ENCODE data around the gene KIF26B. TPM values are rescaled to one million over a fixed set of nuclear protein-coding genes. Genes with fewer than 3 reads are reported as not detected.

Gene KIF26B
- polyA plus RNA-seq, 2 of the 4 experiments (the other 2 are of a cell fraction) = 0.01 to 0.04 TPM

- no peak for TF ChIP-seq TFCP2L1 (CRISPR knock-in tag; IDR thresholded peaks at IDR 0.05)
- TF ChIP-seq POLR2A (IDR thresholded peaks at IDR 0.05; ENCODE audit: low read length) = no peak
- TF ChIP-seq CEBPB (IDR thresholded peaks at IDR 0.05) = no peak
These were observed 136.1 kb downstream of the KIF26B start (continued) for GRCh38 chr1:245290836-245291235.

GRCh38 chr1:245291351-245291750, 136.6 kb downstream of the KIF26B start:
- H3K4me2 ChIP-seq = no peak overlapping the region
- FAIRE-seq = no peak
- no peak for TF ChIP-seq EHMT2 (IDR thresholded peaks at IDR 0.05; ENCODE audit: low read depth)
- no peak for TF ChIP-seq NPAS2 (CRISPR knock-in tag; IDR thresholded peaks at IDR 0.05; ENCODE audit: borderline replicate concordance)
- TF ChIP-seq HOXB5 (CRISPR knock-in tag; IDR thresholded peaks at IDR 0.05) = no peak
- TF ChIP-seq CBX2 (IDR thresholded peaks at IDR 0.05; ENCODE audit: borderline replicate concordance, low read depth) = no peak
- no peak for TF ChIP-seq PBX3 (IDR thresholded peaks at IDR 0.05)
- no peak for TF ChIP-seq CHD4 (IDR thresholded peaks at IDR 0.05; ENCODE audit: borderline replicate concordance)
- no peak for TF ChIP-seq CBX8 (IDR thresholded peaks at IDR 0.05)
- no peak for TF ChIP-seq ZSCAN20 (CRISPR knock-in tag; IDR thresholded peaks at IDR 0.05)
- no peak for TF ChIP-seq EP300 (IDR thresholded peaks at IDR 0.05)
- no peak for TF ChIP-seq NR3C1 (IDR thresholded peaks at IDR 0.05)
- no peak for TF ChIP-seq E2F6 (IDR thresholded peaks at IDR 0.05; ENCODE audit: borderline replicate concordance, low read depth)
- TF ChIP-seq ZNF302 (CRISPR knock-in tag; IDR thresholded peaks at IDR 0.05) = no peak
- H3K27ac ChIP-seq = no peak overlapping the region
- H3K4me3 ChIP-seq = no peak overlapping the region
- ChIA-PET CTCF (no interaction called here), POLR2A (no interaction called here)
- H3K9me3 ChIP-seq = no peaks in the 10 kb centered on the region
- no peak for ATAC-seq
- DNase-seq (ENCODE audit: low read depth in 1 of 2, low spot score in 1 of 2) = no peak
- WGBS (ENCODE audit: missing lambda C conversion rate) = 11% methylated on average over 4 of the region's 4 CpGs
- H3K4me1 ChIP-seq = no peaks in the 10 kb centered on the region

GRCh38 chr1:245292141-245292540, 137.4 kb downstream of the KIF26B start:
- no peaks in the 10 kb centered on the region for H3K9me3 ChIP-seq
- H3K4me1 ChIP-seq = no peaks in the 10 kb centered on the region
- ChIA-PET CTCF (no interaction called here), POLR2A (no interaction called here)
- no peak overlapping the region for H3K4me2 ChIP-seq
- DNase-seq (ENCODE audit: low read depth in 1 of 2, low spot score in 1 of 2) (no peak), FAIRE-seq (no peak), ATAC-seq (no peak)
- H3K27ac ChIP-seq = no peak overlapping the region
- 28% methylated on average over 14 of the region's 14 CpGs for WGBS (ENCODE audit: missing lambda C conversion rate)
- no peak for TF ChIP-seq FOXS1 (CRISPR knock-in tag; IDR thresholded peaks at IDR 0.05)
- TF ChIP-seq RAD21 (conservative IDR thresholded peaks at IDR 0.05 in 1 of 2, IDR thresholded peaks at IDR 0.05 in 1 of 2) = no peak
- no peak for TF ChIP-seq CTCF (IDR thresholded peaks at IDR 0.05)
- TF ChIP-seq HES2 (IDR thresholded peaks at IDR 0.05) = no peak
- no peak for TF ChIP-seq FOSB (CRISPR knock-in tag; IDR thresholded peaks at IDR 0.05)
- no peak for TF ChIP-seq JUNB (IDR thresholded peaks at IDR 0.05)
- TF ChIP-seq CHD2 (IDR thresholded peaks at IDR 0.05; ENCODE audit: low read length, partially characterized antibody) = no peak
- no peak for TF ChIP-seq ATOH8 (CRISPR knock-in tag; IDR thresholded peaks at IDR 0.05; ENCODE audit: low read depth)
- no peak for TF ChIP-seq SREBF2 (IDR thresholded peaks at IDR 0.05)
- no peak overlapping the region for H3K4me3 ChIP-seq

Data from A549 (cell line).